ELR (cell line): Measurements from ENCODE around the gene ABCC9.

Source experiments
- DNase-seq: peaks from one replicate; pipeline ENCODE4 v3.0.0-alpha.2; 2015; ENCODE audit warnings: low read depth

ABCC9 gene

GRCh38 chr12:21877293-21877982 is 63.8 kb downstream of the ABCC9 start:
- DNase-seq, result no peak

GRCh38 chr12:21865846-21866245 is 75.4 kb downstream of the ABCC9 start:
- DNase-seq, result no peak

GRCh38 chr12:21860534-21860933 is 80.7 kb downstream of the ABCC9 start:
- no peak for DNase-seq

DNA sequence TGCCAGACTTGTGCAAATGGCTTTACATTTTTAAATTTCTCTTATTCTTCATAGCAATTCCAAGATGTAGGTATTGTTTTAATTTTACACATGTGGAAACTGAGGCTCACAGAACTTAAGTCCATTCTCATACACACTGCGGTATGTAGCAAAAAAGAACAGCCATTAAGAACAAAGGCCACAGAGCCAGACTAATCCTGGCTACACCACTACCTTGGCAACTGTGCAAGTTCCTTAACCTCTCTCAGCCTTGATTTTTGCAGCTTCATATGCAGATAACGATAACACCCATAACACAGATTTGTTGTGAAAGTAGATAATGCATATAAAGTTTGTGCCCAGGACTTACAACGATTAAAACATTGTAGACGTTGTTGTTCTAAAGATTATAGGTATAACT is 81.1 kb downstream of the ABCC9 start:
- no peak for DNase-seq

- peak; percentile 92 for DNase-seq
Observed at GRCh38 chr12:21852251-21852650, 89.0 kb downstream of the ABCC9 start.

DNA sequence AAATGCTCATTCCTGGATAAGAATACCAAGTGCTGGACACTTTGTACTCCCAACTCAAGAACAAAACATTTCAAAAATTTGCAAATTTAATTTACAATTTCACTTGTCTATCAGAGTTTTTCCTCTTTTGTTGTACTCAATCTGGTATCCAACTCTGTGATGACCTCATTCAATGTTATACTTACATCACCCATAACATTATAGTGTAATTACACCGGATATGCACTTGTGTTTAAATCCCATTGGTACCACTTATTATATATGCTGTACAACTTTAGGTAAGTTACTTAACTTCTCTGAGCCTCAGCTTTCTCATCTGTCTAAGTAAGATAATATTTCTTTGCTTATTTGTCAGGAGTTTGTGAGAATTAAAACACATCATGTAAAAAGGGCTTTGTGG is 90.1 kb downstream of the ABCC9 start:
- DNase-seq, result peak; percentile 18

GRCh38 chr12:21850419-21850818 is 90.8 kb downstream of the ABCC9 start:
- DNase-seq, result no peak

- DNase-seq, result no peak
Observed at GRCh38 chr12:21849878-21850277, 91.3 kb downstream of the ABCC9 start.

- DNase-seq, result no peak
Observed at GRCh38 chr12:21848192-21848591, 93.0 kb downstream of the ABCC9 start.

DNA sequence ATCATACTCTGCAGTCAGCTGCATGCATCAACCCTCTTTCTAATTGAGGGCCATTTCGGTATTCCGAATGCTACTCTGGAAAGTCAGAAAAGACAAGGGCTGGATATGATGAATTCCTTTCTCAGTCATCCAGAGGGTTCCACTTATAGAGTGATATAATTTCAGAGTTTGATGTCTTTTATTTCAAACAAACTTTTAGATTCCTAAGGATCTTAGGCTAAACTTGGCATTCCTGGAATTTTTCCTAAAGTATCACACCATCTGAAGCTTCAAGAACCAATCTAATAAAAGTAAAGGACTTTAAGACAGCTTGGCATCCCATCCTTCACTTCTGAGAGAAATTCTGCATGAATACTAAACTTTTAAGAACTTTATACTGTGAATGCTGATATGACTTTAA is 97.4 kb downstream of the ABCC9 start:
- no peak for DNase-seq

GRCh38 chr12:21839776-21840175 is 101.5 kb downstream of the ABCC9 start:
- DNase-seq, result no peak

DNA sequence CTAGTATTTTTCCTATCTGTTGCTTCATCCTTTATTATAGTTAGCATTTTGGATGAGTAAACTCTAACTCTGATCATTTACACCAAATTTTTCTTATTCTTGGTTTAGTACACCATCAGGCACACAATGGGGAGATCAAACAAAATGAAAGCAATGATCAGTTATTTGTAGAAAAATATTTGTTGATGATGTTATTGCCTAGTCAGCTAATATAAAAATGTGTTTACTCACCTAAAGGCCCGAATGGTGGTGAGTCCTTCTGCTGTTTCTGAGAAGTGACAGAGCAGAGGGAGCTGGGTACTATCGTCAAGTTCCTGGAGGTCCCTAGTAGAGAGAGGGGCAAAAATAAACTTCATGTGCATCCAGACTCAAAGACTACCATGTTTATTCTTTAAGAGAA is 103.4 kb downstream of the ABCC9 start:
- DNase-seq, result no peak

DNA sequence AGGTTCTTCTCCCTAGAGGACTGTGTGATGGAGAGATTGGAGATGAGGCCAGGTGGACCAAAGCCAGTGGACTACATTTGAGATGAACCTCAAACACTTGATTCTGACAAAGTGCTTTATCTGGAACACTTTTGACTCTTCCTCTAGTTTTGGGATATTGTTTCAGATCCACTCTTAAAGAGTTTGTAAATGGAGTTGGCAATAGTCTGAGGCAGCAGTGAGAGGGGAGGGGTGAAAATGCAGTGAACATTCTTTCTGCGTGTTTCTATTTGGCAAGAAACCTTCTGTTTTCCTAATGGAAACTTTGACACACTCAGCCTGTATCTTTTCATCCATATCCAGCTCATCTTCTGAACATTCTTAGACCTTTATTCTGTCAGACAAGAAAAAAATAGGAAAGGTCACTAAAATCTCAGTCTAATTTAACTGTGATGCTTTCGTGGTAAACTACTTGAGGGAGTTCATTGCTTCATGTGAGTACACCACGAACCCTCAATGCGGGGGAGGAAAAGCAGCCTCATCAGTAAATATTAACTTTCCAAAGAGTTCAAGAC is 109.4 kb downstream of the ABCC9 start:
- no peak for DNase-seq

GRCh38 chr12:21828779-21829178 is 112.4 kb downstream of the ABCC9 start:
- no peak for DNase-seq

DNA sequence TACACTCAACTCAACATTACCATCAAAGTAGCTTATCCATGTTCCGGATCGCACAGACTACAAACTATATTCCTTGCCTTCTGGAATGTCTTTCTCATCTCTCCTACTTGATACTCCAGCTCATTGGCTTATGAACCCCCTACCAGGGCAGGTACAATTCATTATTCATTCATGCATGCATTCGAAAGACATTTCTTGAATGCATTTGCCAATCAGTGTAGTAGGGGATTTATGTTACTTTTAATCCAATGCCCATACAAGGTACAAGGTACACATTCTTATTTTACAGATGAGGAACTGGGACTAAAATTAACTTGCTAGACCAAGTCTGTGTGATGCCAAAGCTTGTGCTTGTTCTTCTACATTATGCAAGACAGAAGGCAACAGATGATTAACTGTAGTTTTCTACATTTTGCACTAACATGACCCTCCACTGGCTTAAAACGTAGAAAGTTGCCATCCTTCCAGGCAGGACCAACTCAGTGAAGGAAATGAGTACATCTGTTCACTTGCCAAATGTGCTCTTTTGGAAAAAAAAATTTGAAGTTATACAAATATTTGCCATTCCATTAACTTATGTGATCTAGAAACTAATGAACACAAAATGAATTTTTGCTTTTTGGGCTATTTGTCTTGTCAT is 113.0 kb downstream of the ABCC9 start:
- no peak for DNase-seq

DNA sequence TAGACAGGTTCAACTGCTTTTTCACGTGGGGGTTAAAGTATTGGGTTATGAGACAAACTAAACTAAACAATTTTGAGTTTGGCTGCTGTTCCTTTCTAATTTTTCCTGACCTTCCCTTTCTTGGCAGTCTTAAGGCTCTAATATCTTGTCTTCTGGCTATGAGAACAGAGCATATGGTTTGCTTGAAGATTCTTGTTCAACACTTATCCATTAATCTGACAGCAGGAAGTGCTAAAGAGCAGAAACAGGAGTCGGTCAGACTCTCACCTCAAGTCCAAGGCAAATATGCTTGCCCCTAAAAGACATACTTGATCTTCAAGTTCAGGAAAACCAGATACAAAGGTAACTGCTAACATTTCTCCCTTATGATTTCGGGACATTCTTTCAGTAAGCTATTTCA is 114.1 kb downstream of the ABCC9 start:
- DNase-seq, result no peak

DNA sequence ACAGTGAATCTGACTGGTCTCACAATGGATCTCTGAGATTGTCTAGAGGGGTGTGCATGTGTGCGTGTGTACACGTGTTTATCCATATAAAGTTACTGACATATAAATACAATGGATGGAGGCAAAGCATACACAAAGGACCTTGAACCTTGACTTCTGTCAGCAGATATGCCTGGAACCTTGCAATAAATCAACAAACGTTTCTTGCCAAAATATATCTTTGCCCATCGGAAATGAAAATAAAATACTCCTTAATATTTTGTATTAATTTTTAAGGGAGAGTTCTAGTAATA is 114.7 kb downstream of the ABCC9 start:
- DNase-seq, result no peak

DNA sequence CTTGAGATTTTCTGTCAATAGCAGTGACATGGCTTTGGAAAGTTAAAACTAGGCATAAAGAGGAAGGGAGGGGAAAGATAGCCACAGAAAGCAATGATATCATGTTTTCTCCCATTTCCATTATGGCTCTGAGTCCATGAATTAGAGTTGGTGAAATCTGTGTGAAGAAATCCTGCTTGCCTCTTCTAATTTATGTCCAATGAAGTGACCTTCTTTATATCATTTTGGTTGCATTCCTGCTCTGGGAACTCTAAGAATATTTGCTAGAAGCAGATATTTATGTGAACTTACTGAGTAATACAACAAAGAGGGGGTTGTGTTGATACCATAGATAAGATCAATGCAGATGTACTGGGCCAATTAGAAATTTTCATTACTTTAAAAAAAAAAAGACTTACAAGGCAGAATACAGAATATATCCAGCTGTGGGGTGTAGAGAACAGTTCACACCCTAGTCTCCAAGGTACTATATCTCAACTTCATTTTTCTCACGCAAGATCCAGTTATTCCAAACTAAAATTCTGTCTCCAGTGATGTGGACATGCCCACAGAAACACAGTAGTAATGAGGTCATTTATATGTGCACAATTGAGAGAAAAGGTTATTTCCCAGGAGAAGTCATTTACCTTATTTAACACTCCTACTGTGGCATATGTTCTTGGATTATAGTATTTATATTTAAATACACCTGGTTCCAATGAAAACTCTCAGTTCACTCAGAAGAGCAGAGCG is 115.2 kb downstream of the ABCC9 start:
- DNase-seq, result no peak

GRCh38 chr12:21823581-21823980 is 117.6 kb downstream of the ABCC9 start:
- DNase-seq, result no peak

DNA sequence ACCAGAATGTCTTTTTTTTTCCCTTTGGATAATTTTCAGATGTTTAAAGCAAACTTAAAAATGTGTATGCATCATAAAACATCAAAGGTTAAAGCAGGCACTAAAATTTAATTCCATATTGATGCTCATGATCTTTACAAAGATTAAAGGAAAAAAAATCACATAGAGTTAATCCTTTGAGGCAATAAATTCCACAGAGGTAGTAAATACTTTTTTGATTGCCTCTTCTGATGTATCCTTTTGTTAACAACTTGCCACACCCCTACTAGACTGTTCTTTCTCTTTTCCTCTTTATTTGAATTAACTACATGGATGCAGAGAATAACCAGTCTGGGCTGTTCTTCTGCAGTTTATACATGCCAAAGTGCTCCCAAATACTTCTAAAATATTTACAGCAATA is 121.5 kb downstream of the ABCC9 start:
- DNase-seq, result no peak

- DNase-seq, result peak; percentile 23
Observed at GRCh38 chr12:21819236-21819635, 122.0 kb downstream of the ABCC9 start.

DNA sequence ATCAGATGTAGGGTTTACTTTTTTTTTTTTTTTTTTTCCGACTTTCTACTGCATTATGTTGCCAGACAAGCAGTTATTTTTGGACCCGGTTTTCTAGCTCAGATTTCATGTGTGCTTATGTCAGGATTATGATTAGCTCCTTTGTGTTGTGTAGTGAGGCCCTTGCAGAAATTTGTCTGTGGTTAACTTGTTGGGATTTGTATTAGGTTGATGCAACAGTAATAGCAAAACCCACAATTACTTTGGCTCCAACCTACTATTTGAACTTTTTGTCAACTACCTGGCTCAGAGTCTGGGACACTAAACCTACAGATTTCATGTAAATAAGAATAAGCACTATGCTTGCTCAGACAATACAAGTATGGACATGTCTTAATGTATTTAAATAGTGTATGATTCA is 122.6 kb downstream of the ABCC9 start:
- DNase-seq, result no peak

DNA sequence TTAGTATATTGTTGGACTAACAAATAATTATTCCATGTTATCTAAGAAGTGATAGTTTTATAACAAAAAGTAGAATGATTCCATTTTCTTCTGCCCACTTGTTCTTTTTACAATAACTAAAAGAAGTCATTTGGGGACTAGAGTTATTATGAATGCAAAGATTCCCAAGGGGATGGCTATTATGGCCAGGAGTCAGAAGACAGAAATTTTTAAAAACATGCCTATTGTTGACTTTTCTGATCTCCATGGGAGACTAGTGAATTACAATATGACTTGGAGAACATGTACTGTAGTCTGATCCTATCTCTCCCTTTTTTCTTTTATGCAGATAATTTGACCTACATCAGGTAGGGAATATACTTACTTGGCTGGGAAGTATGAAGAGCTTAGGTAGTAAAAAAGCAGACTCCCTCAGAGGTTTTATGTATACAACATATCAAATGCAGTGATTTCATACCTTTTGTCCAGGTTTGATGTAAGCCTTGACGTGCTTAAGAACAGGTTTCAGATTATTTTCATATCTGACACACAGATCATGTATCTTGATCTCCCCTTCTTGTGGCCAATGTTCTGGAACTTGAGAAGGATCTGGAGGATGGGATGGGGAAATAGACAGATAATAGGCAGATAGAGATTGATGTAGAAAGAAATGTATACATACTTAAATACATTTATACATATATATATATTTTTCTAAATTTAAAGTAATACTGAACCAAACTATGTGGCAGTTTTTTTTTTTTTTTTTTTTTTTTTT is 125.7 kb downstream of the ABCC9 start:
- no peak for DNase-seq
